GM12878 (cell line): ENCODE results near the gene MPP1.

Experiments used
- DPF2 ChIP-seq: fragments of 450-650 bp; IDR thresholded peaks from 2 replicates; pipeline ENCODE4 v1.6.1; 2017; ENCODE audit warnings: mild to moderate bottlenecking
- EP300 ChIP-seq, 2 experiments: fragments of 150-350 bp in 1 of 2; IDR thresholded peaks; 2 replicates each; pipeline ENCODE4 v1.6.1; 2011 to 2012; ENCODE audit warnings: low read depth in 2 of 2, low read length in 2 of 2, borderline replicate concordance in 1 of 2, improper control_type of control experiment in 1 of 2, inconsistent platforms in 1 of 2; ENCODE audit not compliant: control insufficient read depth in 1 of 2
- MXI1 ChIP-seq: fragments of 150-350 bp; IDR thresholded peaks from 2 replicates; pipeline ENCODE4 v1.6.1; 2011; ENCODE audit warnings: low read depth, mild to moderate bottlenecking, inconsistent platforms, low read length, improper control_type of control experiment
- NFIC ChIP-seq: IDR thresholded peaks from 2 replicates; pipeline ENCODE4 v1.6.1; 2012; ENCODE audit warnings: low read depth, mild to moderate bottlenecking, inconsistent platforms, low read length, moderate library complexity
- NFXL1 ChIP-seq: fragments of 450-650 bp; IDR thresholded peaks from 2 replicates; pipeline ENCODE4 v1.6.1; 2017; ENCODE audit warnings: antibody characterized with exemption, mild to moderate bottlenecking, borderline replicate concordance
- POLR2A ChIP-seq: IDR thresholded peaks from 2 replicates; pipeline ENCODE4 v1.6.1; 2011; ENCODE audit warnings: low read depth, mild to moderate bottlenecking, low read length
- POLR2AphosphoS5 ChIP-seq: IDR thresholded peaks from 2 replicates; pipeline ENCODE4 v1.6.1; 2011; ENCODE audit warnings: mild to moderate bottlenecking, low read length, inconsistent platforms
- SMC3 ChIP-seq: IDR thresholded peaks from 2 replicates; pipeline ENCODE4 v1.6.1; 2011; ENCODE audit warnings: low read length, improper control_type of control experiment, borderline replicate concordance
- SRF ChIP-seq, 2 experiments: IDR thresholded peaks; 2 replicates each; pipeline ENCODE4 v1.6.1; 2011; ENCODE audit warnings: low read depth in 2 of 2, low read length in 2 of 2, mild to moderate bottlenecking in 1 of 2, moderate library complexity in 1 of 2
- YBX1 ChIP-seq: fragments of 450-650 bp; IDR thresholded peaks from 2 replicates; pipeline ENCODE4 v1.6.1; 2016; ENCODE audit warnings: antibody characterized with exemption
- YY1 ChIP-seq: IDR thresholded peaks from 2 replicates; pipeline ENCODE4 v1.6.1; 2011; ENCODE audit warnings: low read depth, mild to moderate bottlenecking, low read length
- TF ChIP-seq, protein P1 (sequence below): IDR thresholded peaks from 2 replicates; pipeline ENCODE4 v1.6.1; 2012; ENCODE audit warnings: low read length, inconsistent platforms
- TF ChIP-seq, protein P2 (sequence below), 3 experiments: IDR thresholded peaks in 2 of 3; conservative IDR thresholded peaks in 1 of 3; 2 replicates each; pipeline ENCODE4 v1.5.1; 2011; ENCODE audit warnings: low read depth in 3 of 3, low read length in 3 of 3, mild to moderate bottlenecking in 3 of 3, control low read depth in 2 of 3, moderate library complexity in 2 of 3, inconsistent platforms in 1 of 3, mixed read lengths in 1 of 3; ENCODE audit not compliant: control insufficient read depth in 2 of 3, insufficient read depth in 1 of 3; ENCODE audit errors: extremely low read depth in 1 of 3
- TF ChIP-seq, protein P3 (sequence below): IDR thresholded peaks from 2 replicates; pipeline ENCODE4 v1.6.1; 2012; ENCODE audit warnings: mild to moderate bottlenecking, low read depth, low read length

DNA sequence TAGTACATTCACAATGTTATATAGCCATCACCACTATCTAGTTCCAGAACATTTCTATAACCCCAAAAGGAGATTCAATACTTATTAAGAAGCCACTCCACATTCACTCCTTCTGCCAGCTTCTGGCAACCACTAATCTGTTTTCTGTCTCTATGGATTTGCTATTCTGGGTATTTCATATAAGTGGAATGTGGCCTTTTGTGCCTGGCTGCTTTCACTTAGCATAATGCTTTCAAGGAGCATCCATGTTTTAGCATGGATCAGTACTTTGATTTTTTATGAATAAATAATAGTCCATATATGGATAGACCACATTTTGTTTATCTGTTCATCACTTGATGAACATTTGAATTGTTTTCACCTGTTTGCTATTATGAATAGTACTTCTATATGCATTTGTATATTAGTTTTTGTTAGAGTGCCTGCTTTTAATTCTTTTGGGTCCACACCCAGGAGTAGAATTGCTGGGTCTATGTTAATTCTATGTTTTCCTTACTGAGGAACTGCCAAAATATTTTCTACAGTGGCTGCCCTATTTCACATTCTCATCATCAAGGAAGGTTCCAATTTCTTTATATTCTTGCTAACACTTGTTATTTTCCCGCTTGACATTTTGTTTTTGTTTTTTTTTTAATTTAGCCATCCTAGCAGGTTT lies 45.8 kb upstream of the MPP1 start:
- no peak for TF ChIP-seq POLR2AphosphoS5
- TF ChIP-seq, protein P1, sequence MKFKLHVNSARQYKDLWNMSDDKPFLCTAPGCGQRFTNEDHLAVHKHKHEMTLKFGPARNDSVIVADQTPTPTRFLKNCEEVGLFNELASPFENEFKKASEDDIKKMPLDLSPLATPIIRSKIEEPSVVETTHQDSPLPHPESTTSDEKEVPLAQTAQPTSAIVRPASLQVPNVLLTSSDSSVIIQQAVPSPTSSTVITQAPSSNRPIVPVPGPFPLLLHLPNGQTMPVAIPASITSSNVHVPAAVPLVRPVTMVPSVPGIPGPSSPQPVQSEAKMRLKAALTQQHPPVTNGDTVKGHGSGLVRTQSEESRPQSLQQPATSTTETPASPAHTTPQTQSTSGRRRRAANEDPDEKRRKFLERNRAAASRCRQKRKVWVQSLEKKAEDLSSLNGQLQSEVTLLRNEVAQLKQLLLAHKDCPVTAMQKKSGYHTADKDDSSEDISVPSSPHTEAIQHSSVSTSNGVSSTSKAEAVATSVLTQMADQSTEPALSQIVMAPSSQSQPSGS = no peak
- no peak for TF ChIP-seq DPF2
- TF ChIP-seq, protein P2, sequence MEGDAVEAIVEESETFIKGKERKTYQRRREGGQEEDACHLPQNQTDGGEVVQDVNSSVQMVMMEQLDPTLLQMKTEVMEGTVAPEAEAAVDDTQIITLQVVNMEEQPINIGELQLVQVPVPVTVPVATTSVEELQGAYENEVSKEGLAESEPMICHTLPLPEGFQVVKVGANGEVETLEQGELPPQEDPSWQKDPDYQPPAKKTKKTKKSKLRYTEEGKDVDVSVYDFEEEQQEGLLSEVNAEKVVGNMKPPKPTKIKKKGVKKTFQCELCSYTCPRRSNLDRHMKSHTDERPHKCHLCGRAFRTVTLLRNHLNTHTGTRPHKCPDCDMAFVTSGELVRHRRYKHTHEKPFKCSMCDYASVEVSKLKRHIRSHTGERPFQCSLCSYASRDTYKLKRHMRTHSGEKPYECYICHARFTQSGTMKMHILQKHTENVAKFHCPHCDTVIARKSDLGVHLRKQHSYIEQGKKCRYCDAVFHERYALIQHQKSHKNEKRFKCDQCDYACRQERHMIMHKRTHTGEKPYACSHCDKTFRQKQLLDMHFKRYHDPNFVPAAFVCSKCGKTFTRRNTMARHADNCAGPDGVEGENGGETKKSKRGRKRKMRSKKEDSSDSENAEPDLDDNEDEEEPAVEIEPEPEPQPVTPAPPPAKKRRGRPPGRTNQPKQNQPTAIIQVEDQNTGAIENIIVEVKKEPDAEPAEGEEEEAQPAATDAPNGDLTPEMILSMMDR (IDR thresholded peaks at IDR 0.05 in 2 of 3, conservative IDR thresholded peaks at IDR 0.05 in 1 of 3; ENCODE audit: control insufficient read depth in 2 of 3, extremely low read depth in 1 of 3, insufficient read depth in 1 of 3, low read depth in 3 of 3, low read length in 3 of 3) = no peak
- TF ChIP-seq, protein P3, sequence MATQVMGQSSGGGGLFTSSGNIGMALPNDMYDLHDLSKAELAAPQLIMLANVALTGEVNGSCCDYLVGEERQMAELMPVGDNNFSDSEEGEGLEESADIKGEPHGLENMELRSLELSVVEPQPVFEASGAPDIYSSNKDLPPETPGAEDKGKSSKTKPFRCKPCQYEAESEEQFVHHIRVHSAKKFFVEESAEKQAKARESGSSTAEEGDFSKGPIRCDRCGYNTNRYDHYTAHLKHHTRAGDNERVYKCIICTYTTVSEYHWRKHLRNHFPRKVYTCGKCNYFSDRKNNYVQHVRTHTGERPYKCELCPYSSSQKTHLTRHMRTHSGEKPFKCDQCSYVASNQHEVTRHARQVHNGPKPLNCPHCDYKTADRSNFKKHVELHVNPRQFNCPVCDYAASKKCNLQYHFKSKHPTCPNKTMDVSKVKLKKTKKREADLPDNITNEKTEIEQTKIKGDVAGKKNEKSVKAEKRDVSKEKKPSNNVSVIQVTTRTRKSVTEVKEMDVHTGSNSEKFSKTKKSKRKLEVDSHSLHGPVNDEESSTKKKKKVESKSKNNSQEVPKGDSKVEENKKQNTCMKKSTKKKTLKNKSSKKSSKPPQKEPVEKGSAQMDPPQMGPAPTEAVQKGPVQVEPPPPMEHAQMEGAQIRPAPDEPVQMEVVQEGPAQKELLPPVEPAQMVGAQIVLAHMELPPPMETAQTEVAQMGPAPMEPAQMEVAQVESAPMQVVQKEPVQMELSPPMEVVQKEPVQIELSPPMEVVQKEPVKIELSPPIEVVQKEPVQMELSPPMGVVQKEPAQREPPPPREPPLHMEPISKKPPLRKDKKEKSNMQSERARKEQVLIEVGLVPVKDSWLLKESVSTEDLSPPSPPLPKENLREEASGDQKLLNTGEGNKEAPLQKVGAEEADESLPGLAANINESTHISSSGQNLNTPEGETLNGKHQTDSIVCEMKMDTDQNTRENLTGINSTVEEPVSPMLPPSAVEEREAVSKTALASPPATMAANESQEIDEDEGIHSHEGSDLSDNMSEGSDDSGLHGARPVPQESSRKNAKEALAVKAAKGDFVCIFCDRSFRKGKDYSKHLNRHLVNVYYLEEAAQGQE = no peak
- TF ChIP-seq POLR2A = no peak
- TF ChIP-seq EP300 (IDR thresholded peaks at IDR 0.05; ENCODE audit: borderline replicate concordance in 1 of 2, control insufficient read depth in 1 of 2, low read depth in 2 of 2, low read length in 2 of 2) = no peak
- TF ChIP-seq MXI1 = no peak
- TF ChIP-seq NFIC = no peak
- no peak for TF ChIP-seq SMC3
- no peak for TF ChIP-seq YBX1
- TF ChIP-seq YY1 = no peak
- no peak for TF ChIP-seq SRF (IDR thresholded peaks at IDR 0.05; ENCODE audit: low read depth in 2 of 2, low read length in 2 of 2)
- no peak for TF ChIP-seq NFXL1
